H9 (cell line): ENCODE results near the gene HTR7. TPM values are rescaled to one million over a fixed set of nuclear protein-coding genes. Genes with fewer than 3 reads are reported as not detected.

ENCODE experiments used
- DNase-seq: peaks from one replicate; pipeline ENCODE4 v3.0.0-alpha.2; 2017
- H2AFZ ChIP-seq: one replicate; pipeline ENCODE4 v1.6.1; 2013; ENCODE audit warnings: mild to moderate bottlenecking, low read length, control low read depth, moderate library complexity
- H2AK5ac ChIP-seq: 2 replicates; pipeline ENCODE4 v1.6.1; 2013; ENCODE audit warnings: low read length, control low read depth, mixed read lengths; ENCODE audit not compliant: insufficient read length
- H2BK120ac ChIP-seq: one replicate; pipeline ENCODE4 v1.6.1; 2013; ENCODE audit warnings: low read depth, mild to moderate bottlenecking, low read length, control low read depth, inconsistent platforms; ENCODE audit not compliant: poor library complexity, severe bottlenecking
- H2BK12ac ChIP-seq: 2 replicates; pipeline ENCODE4 v1.6.1; 2013; ENCODE audit warnings: low read length, control low read depth, mixed read lengths, low read depth; ENCODE audit not compliant: insufficient read length
- H2BK15ac ChIP-seq: 2 replicates; pipeline ENCODE4 v1.6.1; 2013; ENCODE audit warnings: low read depth, low read length, control low read depth
- H2BK20ac ChIP-seq: one replicate; pipeline ENCODE4 v1.6.1; 2013; ENCODE audit warnings: low read depth, mild to moderate bottlenecking, low read length, control low read depth, inconsistent platforms; ENCODE audit not compliant: poor library complexity, severe bottlenecking
- H2BK5ac ChIP-seq: 2 replicates; pipeline ENCODE4 v1.6.1; 2013; ENCODE audit warnings: low read length, control low read depth, mixed read lengths; ENCODE audit not compliant: insufficient read length
- H3K14ac ChIP-seq: 2 replicates; pipeline ENCODE4 v1.6.1; 2013; ENCODE audit warnings: low read length, control low read depth; ENCODE audit not compliant: insufficient read depth
- H3K18ac ChIP-seq: 2 replicates; pipeline ENCODE4 v1.6.1; 2013; ENCODE audit warnings: low read depth, mild to moderate bottlenecking, mixed read lengths, low read length, control low read depth; ENCODE audit not compliant: insufficient read length
- H3K23ac ChIP-seq: 2 replicates; pipeline ENCODE4 v1.6.1; 2013; ENCODE audit warnings: low read length, control low read depth, mixed read lengths, low read depth; ENCODE audit not compliant: insufficient read length
- H3K23me2 ChIP-seq: 2 replicates; pipeline ENCODE4 v1.6.1; 2013; ENCODE audit warnings: low read depth, mild to moderate bottlenecking, mixed read lengths, low read length, control low read depth; ENCODE audit not compliant: insufficient read length, poor library complexity, severe bottlenecking
- H3K27ac ChIP-seq: 2 replicates; pipeline ENCODE4 v1.5.1; 2013; ENCODE audit warnings: low read length, control low read depth, mixed read lengths, low read depth; ENCODE audit not compliant: insufficient read length
- H3K27me3 ChIP-seq: 2 replicates; pipeline ENCODE4 v1.6.1; 2013; ENCODE audit warnings: low read length, control low read depth, inconsistent platforms; ENCODE audit not compliant: insufficient read depth
- H3K4ac ChIP-seq: 2 replicates; pipeline ENCODE4 v1.6.1; 2013; ENCODE audit warnings: low read depth, mild to moderate bottlenecking, control low read depth, inconsistent platforms, low read length, moderate library complexity
- H3K4me1 ChIP-seq: 2 replicates; pipeline ENCODE4 v1.6.1; 2013; ENCODE audit warnings: low read length, control low read depth, inconsistent platforms; ENCODE audit not compliant: insufficient read depth
- H3K4me2 ChIP-seq: 2 replicates; pipeline ENCODE4 v1.6.1; 2013; ENCODE audit warnings: low read length, control low read depth, mixed read lengths; ENCODE audit not compliant: insufficient read length, insufficient read depth
- H3K56ac ChIP-seq: 2 replicates; pipeline ENCODE4 v1.6.1; 2013; ENCODE audit warnings: low read depth, mild to moderate bottlenecking, mixed read lengths, low read length, control low read depth; ENCODE audit not compliant: insufficient read length
- H3K79me1 ChIP-seq: 2 replicates; pipeline ENCODE4 v1.6.1; 2013; ENCODE audit warnings: low read depth, mild to moderate bottlenecking, moderate library complexity, low read length, control low read depth, inconsistent platforms; ENCODE audit not compliant: insufficient read depth, poor library complexity, severe bottlenecking
- H3K79me2 ChIP-seq: 2 replicates; pipeline ENCODE4 v1.6.1; 2013; ENCODE audit warnings: low read length, control low read depth, inconsistent platforms; ENCODE audit not compliant: insufficient read depth
- H3K9ac ChIP-seq: 2 replicates; pipeline ENCODE4 v1.6.1; 2013; ENCODE audit warnings: low read length, control low read depth, mixed read lengths; ENCODE audit not compliant: insufficient read length; ENCODE audit errors: extremely low read depth
- H3K9me3 ChIP-seq: one replicate; pipeline ENCODE4 v1.6.1; 2013; ENCODE audit warnings: low read depth, low read length, inconsistent platforms; ENCODE audit not compliant: control insufficient read depth
- H3T11ph ChIP-seq: one replicate; pipeline ENCODE4 v1.6.1; 2013; ENCODE audit warnings: mild to moderate bottlenecking, low read length, control low read depth, inconsistent platforms
- H4K20me1 ChIP-seq: one replicate; pipeline ENCODE4 v1.6.1; 2013; ENCODE audit not compliant: control insufficient read depth, insufficient read length, insufficient read depth
- H4K5ac ChIP-seq: 2 replicates; pipeline ENCODE4 v1.6.1; 2013; ENCODE audit warnings: low read depth, mild to moderate bottlenecking, mixed read lengths, low read length, control low read depth; ENCODE audit not compliant: insufficient read length
- H4K8ac ChIP-seq: replicated peaks from 2 replicates; pipeline ENCODE4 v1.6.1; 2013; ENCODE audit warnings: low read length, control low read depth, mixed read lengths, low read depth; ENCODE audit not compliant: insufficient read length
- H4K91ac ChIP-seq: 2 replicates; pipeline ENCODE4 v1.6.1; 2013; ENCODE audit warnings: low read depth, mild to moderate bottlenecking, moderate library complexity, mixed read lengths, low read length, control low read depth; ENCODE audit not compliant: insufficient read length
- H3K27ac Mint-ChIP-seq, 3 experiments: 2 replicates in 2 of 3; 3 replicates in 1 of 3; pipeline ENCODE4 v1.8.0; 2020 to 2021; ENCODE audit warnings: mixed read lengths in 3 of 3, mild to moderate bottlenecking in 1 of 3, moderate library complexity in 1 of 3
- H3K27me3 Mint-ChIP-seq: 2 replicates; pipeline ENCODE4 v1.8.0; 2021; ENCODE audit warnings: low read depth, mild to moderate bottlenecking, moderate library complexity, mixed read lengths
- H3K36me3 Mint-ChIP-seq, 3 experiments: 2 replicates in 2 of 3; 3 replicates in 1 of 3; pipeline ENCODE4 v1.8.0; 2020 to 2021; ENCODE audit warnings: low read depth in 3 of 3, mixed read lengths in 3 of 3; ENCODE audit not compliant: insufficient read depth in 1 of 3
- H3K4me1 Mint-ChIP-seq, 2 experiments: 2 replicates each; pipeline ENCODE4 v1.8.0; 2020; ENCODE audit warnings: mixed read lengths in 2 of 2
- H3K4me3 Mint-ChIP-seq, 2 experiments: 2 replicates in 1 of 2; 3 replicates in 1 of 2; pipeline ENCODE4 v1.8.0; 2020 to 2021; ENCODE audit warnings: mild to moderate bottlenecking in 2 of 2, mixed read lengths in 2 of 2, moderate library complexity in 1 of 2
- H3K9me3 Mint-ChIP-seq, 2 experiments: 2 replicates in 1 of 2; 3 replicates in 1 of 2; pipeline ENCODE4 v1.8.0; 2020; ENCODE audit warnings: mild to moderate bottlenecking in 2 of 2, mixed read lengths in 2 of 2, moderate library complexity in 1 of 2
- WGBS: extraction: QIAGEN DNeasy Blood & Tissue Kit; methylation state at CpG from one replicate; pipeline ENCODE4 v1.1.7; 2013; ENCODE audit warnings: missing lambda C conversion rate, low lambda C conversion rate, mixed read lengths; ENCODE audit not compliant: insufficient read length; ENCODE audit errors: extremely low coverage; 5-methylcytosine and 5-hydroxymethylcytosine counted together
- total RNA-seq: library from RNA; stranded (reverse); gene quantifications from 2 replicates; pipeline ENCODE4 v1.2.1, GENCODE V29; 2021
- TF ChIP-seq, protein P1 (sequence below): fragments of 200-600 bp; sonication (generic); conservative IDR thresholded peaks from 3 replicates; pipeline ENCODE4 v1.8.0; 2021; ENCODE audit warnings: antibody characterized with exemption, mild to moderate bottlenecking

HTR7 gene
- total RNA-seq, 1 experiment from 2014 or later: 21.3 TPM

DNA sequence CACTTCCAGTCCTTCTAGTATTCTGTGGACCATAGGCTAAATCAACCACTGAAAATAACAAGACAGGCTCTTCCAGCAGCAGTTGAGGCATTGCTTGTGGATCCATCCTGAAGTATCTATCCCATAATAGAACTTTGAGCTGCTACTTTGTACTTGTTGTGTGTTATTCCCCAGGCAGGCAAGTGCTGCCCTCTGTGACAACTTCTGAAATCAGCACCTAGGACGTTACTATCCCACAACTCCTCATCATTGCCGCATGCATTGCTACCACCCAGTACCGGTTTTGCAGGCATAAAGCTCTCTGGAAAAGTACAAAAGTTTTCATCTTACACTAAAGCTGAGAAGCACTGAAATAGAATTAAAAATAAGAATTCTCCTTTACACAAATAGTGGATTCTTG lies 145.3 kb downstream of the HTR7 start:
- H4K91ac ChIP-seq: no peak overlapping the region
- H2BK120ac ChIP-seq: no peak overlapping the region
- no peaks in the 10 kb centered on the region for H3K79me2 ChIP-seq
- WGBS: no CpG with 5 or more reads among the region's 3 CpGs
- no peak overlapping the region for H3K9ac ChIP-seq
- no peaks in the 10 kb centered on the region for H3K4me1 ChIP-seq
- no peak overlapping the region for H3K27ac ChIP-seq
- H3K4me2 ChIP-seq: no peak overlapping the region
- H3K79me1 ChIP-seq: no peaks in the 10 kb centered on the region
- no peak overlapping the region for H3K56ac ChIP-seq
- Mint-ChIP-seq H3K36me3 (no peaks in the 10 kb centered on the region), H3K27ac (peak overlapping the region in 1 of 3 experiments; percentile 46; a peak in 1 of 7 replicates), H3K4me3 (no peak overlapping the region), H3K4me1 (peaks cover 10 to 12% of the 10 kb centered on the region in 2 experiments), H3K27me3 (no peaks in the 10 kb centered on the region), H3K9me3 (no peaks in the 10 kb centered on the region; a peak in 1 of 5 replicates)
- no peak overlapping the region for H3K23ac ChIP-seq
- no peak overlapping the region for H4K8ac ChIP-seq
- no peaks in the 10 kb centered on the region for H3K9me3 ChIP-seq
- H4K5ac ChIP-seq: no peak overlapping the region
- no peak overlapping the region for H2BK12ac ChIP-seq
- no peaks in the 10 kb centered on the region for H3K23me2 ChIP-seq
- no peak overlapping the region for H3K18ac ChIP-seq
- H3T11ph ChIP-seq: no peak overlapping the region
- no peaks in the 10 kb centered on the region for H4K20me1 ChIP-seq
- H2BK15ac ChIP-seq: no peak overlapping the region
- no peak for DNase-seq
- H3K4ac ChIP-seq: no peak overlapping the region
- H2AK5ac ChIP-seq: no peak overlapping the region
- no peak overlapping the region for H3K14ac ChIP-seq
- no peak overlapping the region for H2AFZ ChIP-seq
- H2BK5ac ChIP-seq: no peak overlapping the region
- TF ChIP-seq, protein P1, sequence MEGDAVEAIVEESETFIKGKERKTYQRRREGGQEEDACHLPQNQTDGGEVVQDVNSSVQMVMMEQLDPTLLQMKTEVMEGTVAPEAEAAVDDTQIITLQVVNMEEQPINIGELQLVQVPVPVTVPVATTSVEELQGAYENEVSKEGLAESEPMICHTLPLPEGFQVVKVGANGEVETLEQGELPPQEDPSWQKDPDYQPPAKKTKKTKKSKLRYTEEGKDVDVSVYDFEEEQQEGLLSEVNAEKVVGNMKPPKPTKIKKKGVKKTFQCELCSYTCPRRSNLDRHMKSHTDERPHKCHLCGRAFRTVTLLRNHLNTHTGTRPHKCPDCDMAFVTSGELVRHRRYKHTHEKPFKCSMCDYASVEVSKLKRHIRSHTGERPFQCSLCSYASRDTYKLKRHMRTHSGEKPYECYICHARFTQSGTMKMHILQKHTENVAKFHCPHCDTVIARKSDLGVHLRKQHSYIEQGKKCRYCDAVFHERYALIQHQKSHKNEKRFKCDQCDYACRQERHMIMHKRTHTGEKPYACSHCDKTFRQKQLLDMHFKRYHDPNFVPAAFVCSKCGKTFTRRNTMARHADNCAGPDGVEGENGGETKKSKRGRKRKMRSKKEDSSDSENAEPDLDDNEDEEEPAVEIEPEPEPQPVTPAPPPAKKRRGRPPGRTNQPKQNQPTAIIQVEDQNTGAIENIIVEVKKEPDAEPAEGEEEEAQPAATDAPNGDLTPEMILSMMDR: peak; percentile 44; the same call in 2 of the 3 replicates
- H3K27me3 ChIP-seq: no peaks in the 10 kb centered on the region
- no peak overlapping the region for H2BK20ac ChIP-seq
